Gastroesophageal sphincter (tissue), 4 donors: Measurements from ENCODE around the gene SLC24A3. TPM values are rescaled to one million over a fixed set of nuclear protein-coding genes. Genes with fewer than 3 reads are reported as not detected.
"Not testable (repeated sequence)": the region's sequence is repeated elsewhere in the genome, so short reads cannot be mapped to it uniquely, and the experiment has no call there.

Source experiments
- ATAC-seq: fragments of 150-250 bp; one replicate; pipeline ENCODE4 v1.9.1; 2016; ENCODE audit warnings: mild to moderate bottlenecking, moderate library complexity
- H3K27ac ChIP-seq, 4 donors: fragments of 200-600 bp; sonication (generic) in 3 of 4; 1 replicate in 3 of 4; 2 replicates in 1 of 4; pipeline ENCODE4 v1.5.1; 2016 to 2019
- H3K27me3 ChIP-seq: fragments of 200-600 bp; sonication (generic); one replicate; pipeline ENCODE4 v1.5.1; 2019
- H3K36me3 ChIP-seq, 2 donors: fragments of 200-600 bp; sonication (generic); one replicate each; pipeline ENCODE4 v1.5.1; 2019; ENCODE audit warnings: control low read depth in 1 of 2
- H3K4me1 ChIP-seq, 3 donors: fragments of 200-600 bp; sonication (generic); 1 replicate in 2 of 3; 2 replicates in 1 of 3; pipeline ENCODE4 v1.5.1; 2016 to 2019; ENCODE audit warnings: control low read depth in 2 of 3
- H3K4me3 ChIP-seq, 2 donors: fragments of 200-600 bp; sonication (generic); one replicate each; pipeline ENCODE4 v1.5.1; 2019; ENCODE audit warnings: mild to moderate bottlenecking in 1 of 2, moderate library complexity in 1 of 2
- H3K9me3 ChIP-seq, 3 donors: fragments of 200-600 bp; sonication (generic); one replicate each; pipeline ENCODE4 v1.5.1; 2017 to 2019; ENCODE audit warnings: control low read depth in 2 of 3
- EP300 ChIP-seq: sonication (generic); formaldehyde crosslinking; IDR thresholded peaks from one replicate; pipeline ENCODE4 v1.6.1; 2017; ENCODE audit warnings: antibody characterized with exemption, mild to moderate bottlenecking
- POLR2A ChIP-seq, 2 donors: fragments of 450-650 bp; IDR thresholded peaks; one replicate each; pipeline ENCODE4 v1.6.1; 2017; ENCODE audit warnings: antibody characterized with exemption in 2 of 2, mild to moderate bottlenecking in 2 of 2, moderate library complexity in 1 of 2
- POLR2AphosphoS5 ChIP-seq: sonication (generic); formaldehyde crosslinking; IDR thresholded peaks from one replicate; pipeline ENCODE4 v1.6.1; 2017; ENCODE audit warnings: antibody characterized with exemption
- WGBS, 2 donors: methylation state at CpG; one replicate each; pipeline ENCODE4 v1.1.5; 2018; ENCODE audit warnings: low coverage in 1 of 2; 5-methylcytosine and 5-hydroxymethylcytosine counted together
- total RNA-seq, 4 donors: library from RNA; depleted of rRNA; stranded (reverse); fragments of >200 nt; gene quantifications; one replicate each; pipeline ENCODE4 v1.1.0, GENCODE V29; 2016
- TF ChIP-seq, protein P1 (sequence below), 4 experiments: fragments of 200-600 bp in 2 of 4; fragments of 450-650 bp in 2 of 4; sonication (generic) in 1 of 4; IDR thresholded peaks; one replicate each; pipeline ENCODE4 v1.5.1; 2017 to 2019; ENCODE audit warnings: antibody characterized with exemption in 4 of 4, mild to moderate bottlenecking in 2 of 4, moderate library complexity in 2 of 4

Gene SLC24A3
- total RNA-seq, 4 donors from 2014 or later = 2.7 to 13.5 (median 5.5) TPM

GRCh38 chr20:19631410-19631809 lies 419.0 kb downstream of the SLC24A3 start:
- H3K9me3 ChIP-seq = no peaks in the 10 kb centered on the region
- no peaks in the 10 kb centered on the region for H3K27me3 ChIP-seq
- no peak overlapping the region for H3K27ac ChIP-seq
- ATAC-seq = no peak
- no peaks in the 10 kb centered on the region for H3K4me1 ChIP-seq
- no peak overlapping the region for H3K4me3 ChIP-seq
- 73 to 74% methylated on average over 5 of the region's 5 CpGs for WGBS, 2 donors
- no peak for TF ChIP-seq POLR2A (IDR thresholded peaks at IDR 0.05)
- TF ChIP-seq, protein P1, sequence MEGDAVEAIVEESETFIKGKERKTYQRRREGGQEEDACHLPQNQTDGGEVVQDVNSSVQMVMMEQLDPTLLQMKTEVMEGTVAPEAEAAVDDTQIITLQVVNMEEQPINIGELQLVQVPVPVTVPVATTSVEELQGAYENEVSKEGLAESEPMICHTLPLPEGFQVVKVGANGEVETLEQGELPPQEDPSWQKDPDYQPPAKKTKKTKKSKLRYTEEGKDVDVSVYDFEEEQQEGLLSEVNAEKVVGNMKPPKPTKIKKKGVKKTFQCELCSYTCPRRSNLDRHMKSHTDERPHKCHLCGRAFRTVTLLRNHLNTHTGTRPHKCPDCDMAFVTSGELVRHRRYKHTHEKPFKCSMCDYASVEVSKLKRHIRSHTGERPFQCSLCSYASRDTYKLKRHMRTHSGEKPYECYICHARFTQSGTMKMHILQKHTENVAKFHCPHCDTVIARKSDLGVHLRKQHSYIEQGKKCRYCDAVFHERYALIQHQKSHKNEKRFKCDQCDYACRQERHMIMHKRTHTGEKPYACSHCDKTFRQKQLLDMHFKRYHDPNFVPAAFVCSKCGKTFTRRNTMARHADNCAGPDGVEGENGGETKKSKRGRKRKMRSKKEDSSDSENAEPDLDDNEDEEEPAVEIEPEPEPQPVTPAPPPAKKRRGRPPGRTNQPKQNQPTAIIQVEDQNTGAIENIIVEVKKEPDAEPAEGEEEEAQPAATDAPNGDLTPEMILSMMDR (IDR thresholded peaks at IDR 0.05) = no peak
- TF ChIP-seq POLR2AphosphoS5 = no peak
- TF ChIP-seq EP300 = no peak
- no peaks in the 10 kb centered on the region for H3K36me3 ChIP-seq

DNA sequence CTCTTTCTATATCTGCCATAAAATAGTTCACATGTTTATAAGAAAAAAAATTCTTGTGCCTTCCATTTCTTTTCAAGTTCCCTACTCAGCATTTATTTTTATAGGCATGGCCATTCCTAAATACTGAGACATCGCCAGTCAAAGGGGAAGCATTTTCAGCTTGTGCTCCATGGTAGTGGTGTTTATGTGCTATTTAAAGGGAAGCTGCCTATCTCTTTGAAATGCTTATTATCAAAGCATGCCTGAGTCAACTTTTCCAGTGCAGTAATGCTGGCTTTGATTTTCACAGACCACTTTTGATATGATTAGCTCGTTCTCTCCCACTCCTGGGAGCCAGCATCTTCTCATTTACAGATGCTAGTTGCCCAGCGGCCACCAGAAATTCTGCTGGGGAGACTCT lies 421.5 kb downstream of the SLC24A3 start:
- Histone ChIP-seq H3K27me3 (no peaks in the 10 kb centered on the region), H3K4me3 (no peak overlapping the region), H3K4me1 (no peaks in the 10 kb centered on the region), H3K36me3 (no peaks in the 10 kb centered on the region), H3K9me3 (no peaks in the 10 kb centered on the region), H3K27ac (no peak overlapping the region)
- WGBS, 2 donors = 45 to 76% methylated on average over 3 of the region's 3 CpGs
- no peak for ATAC-seq
- TF ChIP-seq POLR2AphosphoS5 = no peak

GRCh38 chr20:19639471-19640045 lies 427.1 kb downstream of the SLC24A3 start:
- H3K9me3 ChIP-seq, H3K27me3 ChIP-seq, H3K27ac ChIP-seq, H3K4me1 ChIP-seq, H3K4me3 ChIP-seq, H3K36me3 ChIP-seq, ATAC-seq: not testable (repeated sequence)
- no CpG with 5 or more reads among the region's 32 CpGs for WGBS, 2 donors

DNA sequence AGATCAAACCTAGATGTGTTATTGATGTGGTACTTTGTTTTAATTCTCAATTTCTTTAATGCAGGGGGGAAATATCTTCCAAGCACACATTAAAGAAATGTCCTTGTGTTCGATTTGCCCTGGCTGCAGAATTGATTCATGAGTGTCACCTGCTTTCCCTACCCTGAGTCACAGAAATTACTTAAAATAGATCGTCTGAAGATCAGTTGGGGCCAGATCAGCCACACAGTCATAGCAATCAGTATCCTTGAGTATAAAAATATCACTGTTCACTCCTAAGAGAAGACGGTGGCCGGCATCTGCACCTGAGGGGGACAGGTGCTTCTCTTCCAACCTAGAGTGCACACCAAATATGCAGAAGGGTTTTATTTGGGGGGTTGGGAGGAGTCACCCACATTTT lies 430.4 kb downstream of the SLC24A3 start:
- Histone ChIP-seq H3K9me3 (no peaks in the 10 kb centered on the region), H3K27ac (no peak overlapping the region), H3K36me3 (no peaks in the 10 kb centered on the region), H3K4me3 (no peak overlapping the region), H3K4me1 (no peaks in the 10 kb centered on the region), H3K27me3 (no peaks in the 10 kb centered on the region)
- TF ChIP-seq EP300 = no peak
- no peak for TF ChIP-seq POLR2A (IDR thresholded peaks at IDR 0.05)
- TF ChIP-seq POLR2AphosphoS5 = no peak
- TF ChIP-seq, protein P1 (IDR thresholded peaks at IDR 0.05) = no peak
- ATAC-seq = no peak
- 75 to 80% methylated on average over 4 of the region's 4 CpGs for WGBS, 2 donors

DNA sequence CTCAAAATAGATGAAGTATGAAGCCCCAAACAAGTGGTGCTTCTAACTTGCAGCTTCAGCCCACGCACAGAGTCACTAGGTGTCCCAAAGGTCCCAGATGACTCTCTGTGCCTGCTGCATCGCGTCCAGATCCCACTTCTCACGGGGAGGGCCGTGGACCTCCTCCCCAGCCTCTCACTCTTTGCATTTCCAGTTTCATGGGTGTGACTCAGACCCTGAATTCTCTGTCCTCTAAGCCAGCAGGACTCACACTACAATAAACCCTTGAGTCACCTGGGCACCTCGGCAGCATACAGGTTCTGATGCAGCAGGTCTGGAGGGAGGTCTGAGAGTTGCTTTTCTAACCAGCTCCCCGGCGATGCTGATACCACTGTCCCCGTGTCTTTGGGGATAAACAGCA lies 431.6 kb downstream of the SLC24A3 start:
- 77 to 84% methylated on average over 4 to 5 of the region's 9 CpGs for WGBS, 2 donors
- H3K4me3 ChIP-seq = no peak overlapping the region
- ATAC-seq = no peak
- H3K36me3 ChIP-seq = no peaks in the 10 kb centered on the region
- TF ChIP-seq, protein P1 (IDR thresholded peaks at IDR 0.05) = no peak
- no peak overlapping the region for H3K27ac ChIP-seq
- no peaks in the 10 kb centered on the region for H3K9me3 ChIP-seq
- H3K27me3 ChIP-seq = no peaks in the 10 kb centered on the region
- no peaks in the 10 kb centered on the region for H3K4me1 ChIP-seq

- Histone ChIP-seq H3K27me3 (no peaks in the 10 kb centered on the region), H3K4me1 (no peaks in the 10 kb centered on the region), H3K36me3 (no peaks in the 10 kb centered on the region), H3K4me3 (no peak overlapping the region), H3K27ac (no peak overlapping the region), H3K9me3 (no peaks in the 10 kb centered on the region)
- ATAC-seq = no peak
- no peak for TF ChIP-seq EP300
- no peak for TF ChIP-seq POLR2A (IDR thresholded peaks at IDR 0.05)
- TF ChIP-seq, protein P1 (IDR thresholded peaks at IDR 0.05) = no peak
- TF ChIP-seq POLR2AphosphoS5 = no peak
- 79 to 100% methylated on average over 1 to 2 of the region's 2 CpGs for WGBS, 2 donors
These were observed 434.5 kb downstream of the SLC24A3 start for GRCh38 chr20:19646963-19647362.
